ENCODE measurements around the gene FBXL13. TPM values are rescaled to one million over a fixed set of nuclear protein-coding genes. Genes with fewer than 3 reads are reported as not detected.
"Not testable (repeated sequence)": the region's sequence is repeated elsewhere in the genome, so short reads cannot be mapped to it uniquely, and the experiment has no call there.

The FBXL13 gene
- total and polyA plus RNA-seq, 10 of the 15 experiments (the other 5 are each of a cell fraction or from before 2014, with no cell fraction given): 0.08 to 0.95 (median 0.28) TPM; not detected in 2

DNA sequence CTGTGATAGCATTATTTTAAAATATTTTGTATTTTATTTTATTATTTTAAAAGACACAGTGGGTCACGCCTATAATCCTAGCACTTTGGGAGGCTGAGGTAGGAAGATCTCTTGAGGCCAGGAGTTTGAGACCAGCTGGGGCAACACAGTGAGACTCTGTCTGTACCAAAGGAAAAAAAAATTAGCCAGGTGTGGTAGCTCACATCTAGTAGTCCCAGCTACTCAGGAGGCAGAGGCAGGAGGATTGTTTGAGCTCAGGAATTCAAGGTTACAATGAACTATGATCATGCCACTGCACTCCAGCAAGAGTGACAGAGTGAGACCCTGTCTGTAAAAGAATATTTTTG is 37.1 kb downstream of the FBXL13 start:
- POLR2A ChIA-PET: no interaction called here
- intact Hi-C loops (cut with micrococcal nuclease; ENCODE audit: unreplicated experiment): no loop called here
- H3K9ac ChIP-seq (ENCODE audit: control insufficient read depth, insufficient read depth, low read length): no peak overlapping the region
- WGBS (ENCODE audit: insufficient coverage, insufficient replicate concordance, low lambda C conversion rate, missing lambda C conversion rate): 31% methylated on average over 1 of the region's 1 CpG
- ATAC-seq (no peak), DNase-seq (ENCODE audit: low read depth, low spot score) (no peak), FAIRE-seq (no peak)
- no peaks in the 10 kb centered on the region for H3K36me3 ChIP-seq (ENCODE audit: control insufficient read depth in 2 of 2, insufficient read depth in 2 of 2, low read length in 1 of 2)
- H2AFZ ChIP-seq (ENCODE audit: control insufficient read depth, low read depth, low read length): no peak overlapping the region
- no peaks in the 10 kb centered on the region for H3K4me1 ChIP-seq (ENCODE audit: control insufficient read depth, insufficient read depth, low read length)
- SMC1A ChIA-PET (ENCODE audit: uncharacterized antibody, unreplicated experiment): no interaction called here
- no peak for TF ChIP-seq HDAC6 (IDR thresholded peaks at IDR 0.05; ENCODE audit: unreplicated experiment)
- TF ChIP-seq, protein P1, sequence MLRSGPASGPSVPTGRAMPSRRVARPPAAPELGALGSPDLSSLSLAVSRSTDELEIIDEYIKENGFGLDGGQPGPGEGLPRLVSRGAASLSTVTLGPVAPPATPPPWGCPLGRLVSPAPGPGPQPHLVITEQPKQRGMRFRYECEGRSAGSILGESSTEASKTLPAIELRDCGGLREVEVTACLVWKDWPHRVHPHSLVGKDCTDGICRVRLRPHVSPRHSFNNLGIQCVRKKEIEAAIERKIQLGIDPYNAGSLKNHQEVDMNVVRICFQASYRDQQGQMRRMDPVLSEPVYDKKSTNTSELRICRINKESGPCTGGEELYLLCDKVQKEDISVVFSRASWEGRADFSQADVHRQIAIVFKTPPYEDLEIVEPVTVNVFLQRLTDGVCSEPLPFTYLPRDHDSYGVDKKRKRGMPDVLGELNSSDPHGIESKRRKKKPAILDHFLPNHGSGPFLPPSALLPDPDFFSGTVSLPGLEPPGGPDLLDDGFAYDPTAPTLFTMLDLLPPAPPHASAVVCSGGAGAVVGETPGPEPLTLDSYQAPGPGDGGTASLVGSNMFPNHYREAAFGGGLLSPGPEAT (IDR thresholded peaks at IDR 0.05; ENCODE audit: low read depth): no peak
- no peak for TF ChIP-seq CEBPB (IDR thresholded peaks at IDR 0.05; ENCODE audit: borderline replicate concordance in 1 of 2, low read depth in 2 of 2, low read length in 2 of 2)
- no peak for TF ChIP-seq SMAD1 (IDR thresholded peaks at IDR 0.05; ENCODE audit: low read depth, partially characterized antibody)
- no peak for TF ChIP-seq EGR1 (IDR thresholded peaks at IDR 0.05; ENCODE audit: borderline replicate concordance in 1 of 2, low read depth in 2 of 2, low read length in 2 of 2)
- no peak for TF ChIP-seq SPI1 (IDR thresholded peaks at IDR 0.05; ENCODE audit: borderline replicate concordance, insufficient read depth, low read depth, low read length)
- no peak for TF ChIP-seq YBX1 (IDR thresholded peaks at IDR 0.05)
- H3K4me2 ChIP-seq (ENCODE audit: control insufficient read depth, insufficient read depth): no peak overlapping the region
- RAD21 ChIA-PET (ENCODE audit: unreplicated experiment): no interaction called here
- no peak overlapping the region for H3K27ac ChIP-seq (ENCODE audit: control insufficient read depth, insufficient read depth)
- no TSS peak for BruUV-seq (replicated peaks)
- no peaks in the 10 kb centered on the region; a peak in 1 of 4 replicates for H3K27me3 ChIP-seq (replicated peaks in 1 of 2; ENCODE audit: control insufficient read depth in 2 of 2, insufficient read depth in 2 of 2, low read length in 1 of 2)
- in situ Hi-C loops (cut with MboI): no loop called here
- H4K20me1 ChIP-seq (ENCODE audit: control insufficient read depth, insufficient read depth): no peaks in the 10 kb centered on the region
- no peaks in the 10 kb centered on the region for H3K79me2 ChIP-seq (ENCODE audit: control insufficient read depth, insufficient read depth, low read length)
- no peaks in the 10 kb centered on the region for H3K9me3 ChIP-seq (replicated peaks; ENCODE audit: control insufficient read depth, insufficient read depth, low read length)
- CTCF ChIA-PET: no interaction called here
- H3K4me3 ChIP-seq: no peak overlapping the region

DNA sequence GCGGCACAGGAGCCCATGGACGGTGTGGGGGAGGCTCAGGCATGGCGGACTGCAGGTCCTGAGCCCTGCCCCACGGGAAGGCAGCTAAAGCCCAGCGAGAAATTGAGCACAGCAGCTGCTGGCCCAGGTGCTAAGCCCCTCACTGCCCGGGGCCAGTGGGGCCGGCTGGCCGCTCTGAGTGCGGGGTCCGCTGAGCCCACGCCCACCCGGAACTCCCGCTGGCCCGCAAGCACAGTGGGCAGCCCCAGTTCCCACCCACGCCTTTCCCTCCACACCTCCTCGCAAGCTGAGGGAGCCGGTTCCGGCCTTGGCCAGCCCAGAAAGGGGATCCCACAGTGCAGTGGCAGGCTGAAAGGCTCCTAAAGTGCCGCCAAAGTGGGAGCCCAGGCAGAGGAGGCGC is 40.3 kb downstream of the FBXL13 start:
- H3K27me3 ChIP-seq (replicated peaks in 1 of 2; ENCODE audit: control insufficient read depth in 2 of 2, insufficient read depth in 2 of 2, low read length in 1 of 2); H3K27ac ChIP-seq (ENCODE audit: control insufficient read depth, insufficient read depth); intact Hi-C loops (cut with micrococcal nuclease; ENCODE audit: unreplicated experiment); POLR2A ChIA-PET; RAD21 ChIA-PET (ENCODE audit: unreplicated experiment); H3K9me3 ChIP-seq (replicated peaks; ENCODE audit: control insufficient read depth, insufficient read depth, low read length); H3K4me3 ChIP-seq; DNase-seq (ENCODE audit: low read depth, low spot score); SMC1A ChIA-PET (ENCODE audit: uncharacterized antibody, unreplicated experiment); CTCF ChIA-PET; in situ Hi-C loops (cut with MboI); H2AFZ ChIP-seq (ENCODE audit: control insufficient read depth, low read depth, low read length); BruUV-seq (replicated peaks); H3K4me2 ChIP-seq (ENCODE audit: control insufficient read depth, insufficient read depth); H4K20me1 ChIP-seq (ENCODE audit: control insufficient read depth, insufficient read depth); H3K36me3 ChIP-seq (ENCODE audit: control insufficient read depth in 2 of 2, insufficient read depth in 2 of 2, low read length in 1 of 2); H3K9ac ChIP-seq (ENCODE audit: control insufficient read depth, insufficient read depth, low read length); FAIRE-seq; H3K4me1 ChIP-seq (ENCODE audit: control insufficient read depth, insufficient read depth, low read length); ATAC-seq; H3K79me2 ChIP-seq (ENCODE audit: control insufficient read depth, insufficient read depth, low read length): not testable (repeated sequence)
- WGBS (ENCODE audit: insufficient coverage, insufficient replicate concordance, low lambda C conversion rate, missing lambda C conversion rate): 64% methylated on average over 16 of the region's 20 CpGs

Data from GM12878 (cell line).